Spleen (tissue), 11 donors: ENCODE measurements around the gene ANKRD36B. TPM values are rescaled to one million over a fixed set of nuclear protein-coding genes. Genes with fewer than 3 reads are reported as not detected.
"Not testable (repeated sequence)": the region's sequence is repeated elsewhere in the genome, so short reads cannot be mapped to it uniquely, and the experiment has no call there.

Experiments
- DNase-seq: peaks from one replicate; pipeline ENCODE4 v3.0.0-alpha.2; 2020
- H3K27ac ChIP-seq, 8 donors: fragments of 200-600 bp; sonication (generic) in 7 of 8; 1 replicate in 4 of 8; 2 replicates in 4 of 8; pipeline versions ENCODE4 v1.5.0 to v1.8.0; 2016 to 2021; ENCODE audit warnings: inconsistent platforms in 4 of 8, mild to moderate bottlenecking in 4 of 8, moderate library complexity in 1 of 8
- H3K27me3 ChIP-seq, 7 donors: fragments of 200-600 bp; sonication (generic) in 6 of 7; replicated peaks in 1 of 7; 1 replicate in 4 of 7; 2 replicates in 3 of 7; pipeline versions ENCODE4 v1.5.0 to v1.8.0; 2016 to 2021; ENCODE audit warnings: inconsistent platforms in 3 of 7, mild to moderate bottlenecking in 1 of 7
- H3K36me3 ChIP-seq, 6 donors: fragments of 200-600 bp; sonication (generic) in 5 of 6; 1 replicate in 4 of 6; 2 replicates in 2 of 6; pipeline versions ENCODE4 v1.5.0 to v1.8.0; 2016 to 2021; ENCODE audit warnings: inconsistent platforms in 2 of 6
- H3K4me1 ChIP-seq, 6 donors: fragments of 200-600 bp; sonication (generic) in 5 of 6; 1 replicate in 3 of 6; 2 replicates in 3 of 6; pipeline versions ENCODE4 v1.5.0 to v1.8.0; 2016 to 2021; ENCODE audit warnings: inconsistent platforms in 3 of 6
- H3K4me3 ChIP-seq, 8 donors: fragments of 200-600 bp; sonication (generic) in 7 of 8; 1 replicate in 4 of 8; 2 replicates in 4 of 8; pipeline versions ENCODE4 v1.5.0 to v1.8.0; 2016 to 2021; ENCODE audit warnings: inconsistent platforms in 4 of 8, mild to moderate bottlenecking in 4 of 8, moderate library complexity in 2 of 8
- H3K9me3 ChIP-seq, 8 donors: fragments of 200-600 bp; sonication (generic) in 7 of 8; 1 replicate in 4 of 8; 2 replicates in 4 of 8; pipeline versions ENCODE4 v1.5.0 to v1.8.0; 2016 to 2021; ENCODE audit warnings: inconsistent platforms in 4 of 8
- CTCF ChIP-seq, 11 experiments: fragments of 200-600 bp in 7 of 11; fragments of 450-650 bp in 4 of 11; sonication (generic) in 4 of 11; IDR thresholded peaks in 8 of 11; conservative IDR thresholded peaks in 3 of 11; 1 replicate in 7 of 11; 2 replicates in 4 of 11; pipeline versions ENCODE4 v1.4.0 to v1.8.0; 2016 to 2021; ENCODE audit warnings: antibody characterized with exemption in 11 of 11, inconsistent platforms in 4 of 11, mild to moderate bottlenecking in 1 of 11
- POLR2AphosphoS5 ChIP-seq, 3 donors: sonication (generic); formaldehyde crosslinking; IDR thresholded peaks; one replicate each; pipeline ENCODE4 v1.5.1; 2017; ENCODE audit warnings: antibody characterized with exemption in 3 of 3
- WGBS, 5 donors: extraction: QIAGEN DNeasy Blood & Tissue Kit in 3 of 5; methylation state at CpG; one replicate each; pipeline versions ENCODE4 v1.1.5 to v1.1.7; 2013 to 2018; 5-methylcytosine and 5-hydroxymethylcytosine counted together
- intact Hi-C: fragments of 100-400 bp; cut with DNase I; formaldehyde crosslinking; loops from one replicate; pipeline ENCODE4 v1.15.0; 2023; ENCODE audit warnings: low total_unique reads
- polyA plus RNA-seq, 3 donors: library from polyadenylated mRNA; stranded (reverse); fragments of 200-250 nt; gene quantifications; one replicate each; pipeline ENCODE4 v1.2.1, GENCODE V29; 2013
- total RNA-seq, 7 donors: library from RNA; depleted of rRNA in 3 of 7; stranded (reverse); fragments of >200 nt in 3 of 7; fragmentation: NEBNext Ultra II Directional in 4 of 7; extraction: Animal tissue kit (Norgen Biotek cat#: 25700) in 4 of 7; gene quantifications; one replicate each; pipeline versions ENCODE4 v1.1.0 to v1.2.1, GENCODE V29; 2016 to 2021
- donor health status: healthy with polysubstance abuse.
- donor health status: DM: no; HTN: no; CAD: no; lungs with moderate emphysema.
- donor health status: DM: no; HTN: no; CAD: no.
- donor health status: Bipolar disorder and iron deficiency.
- donor health status: healthy.
- donor health status: DM: no; HTN: no; CAD: no.
- donor health status: DM: yes; HTN: yes; CAD: no.

ANKRD36B gene
- total and polyA plus RNA-seq, 10 donors = 11.2 to 109 (median 46.5) TPM

- H3K4me3 ChIP-seq = peak overlapping the region; percentile 48 to 82 (median 60)
- DNase-seq = peak; percentile 91
- intact Hi-C loops = loop anchor here (5.0 kb wide), 1 partner anchor 107 kb away; no protein-coding TSS in a partner anchor
- H3K27ac ChIP-seq = peak overlapping the region; percentile 75 to 97 (median 91)
- peak; percentile 20 to 49 (median 26) for TF ChIP-seq POLR2AphosphoS5 (IDR thresholded peaks at IDR 0.05)
- peak; percentile 90 to 100 (median 95) for TF ChIP-seq CTCF (IDR thresholded peaks at IDR 0.05 in 8 of 11, conservative IDR thresholded peaks at IDR 0.05 in 3 of 11)
- not testable (repeated sequence) for H3K36me3 ChIP-seq, H3K9me3 ChIP-seq, H3K27me3 ChIP-seq
- 3 to 6% (median 4%) methylated on average over 22 to 33 of the region's 33 CpGs for WGBS, 5 donors
- H3K4me1 ChIP-seq = peaks cover 0 to 12% (median 3%) of the 10 kb centered on the region in 6 donors
Observed at GRCh38 chr2:97590515-97591394, 1.1 kb upstream of the ANKRD36B start.

GRCh38 chr2:97589257-97589597, 450 bp downstream of the ANKRD36B start:
- WGBS, 5 donors = 0 to 2% (median 0%) methylated on average over 2 to 11 of the region's 14 CpGs
- Histone ChIP-seq H3K4me1 (peaks cover 0 to 12% (median 3%) of the 10 kb centered on the region in 6 donors), H3K27ac (peak overlapping the region; percentile 68 to 97 (median 90)), H3K4me3 (peak overlapping the region; percentile 30 to 82 (median 60))
- H3K9me3 ChIP-seq, H3K27me3 ChIP-seq, intact Hi-C loops, H3K36me3 ChIP-seq: not testable (repeated sequence)
- DNase-seq = peak; percentile 73

- WGBS, 5 donors = 60 to 73% (median 65%) methylated on average over 3 of the region's 3 CpGs
- H3K36me3 ChIP-seq, H3K9me3 ChIP-seq, intact Hi-C loops, H3K4me3 ChIP-seq, DNase-seq, H3K27ac ChIP-seq, H3K4me1 ChIP-seq, H3K27me3 ChIP-seq: not testable (repeated sequence)
Observed at GRCh38 chr2:97565674-97566073, 24.0 kb downstream of the ANKRD36B start.

GRCh38 chr2:97552406-97552805, 37.3 kb downstream of the ANKRD36B start:
- H3K4me3 ChIP-seq, H3K27ac ChIP-seq, DNase-seq, H3K4me1 ChIP-seq, H3K27me3 ChIP-seq, H3K9me3 ChIP-seq, intact Hi-C loops: not testable (repeated sequence)
- 85 to 92% (median 91%) methylated on average over 3 of the region's 3 CpGs for WGBS, 5 donors
- peaks cover 0 to 91% (median 36%) of the 10 kb centered on the region in 6 donors for H3K36me3 ChIP-seq

- peaks cover 0 to 93% (median 34%) of the 10 kb centered on the region in 6 donors for H3K36me3 ChIP-seq
- 68 to 78% methylated on average over 1 of the region's 1 CpG; no CpG with 5 or more reads in 3 of the 5 donors for whole genome bisulfite sequencing, 5 donors
Observed at GRCh38 chr2:97550498-97550897, 39.2 kb downstream of the ANKRD36B start.

GRCh38 chr2:97549058-97549457, 40.6 kb downstream of the ANKRD36B start:
- H3K4me3 ChIP-seq, H3K9me3 ChIP-seq, H3K4me1 ChIP-seq, H3K27ac ChIP-seq, DNase-seq, H3K27me3 ChIP-seq, intact Hi-C loops: not testable (repeated sequence)
- H3K36me3 ChIP-seq = peaks cover 0 to 93% (median 31%) of the 10 kb centered on the region in 6 donors
- 84 to 91% (median 86%) methylated on average over 5 of the region's 5 CpGs for WGBS, 5 donors

More at GRCh38 chr2:97550498-97550897, 39.2 kb downstream of the ANKRD36B start:
- H3K4me1 ChIP-seq, intact Hi-C loops, H3K4me3 ChIP-seq, H3K9me3 ChIP-seq, DNase-seq, H3K27ac ChIP-seq, H3K27me3 ChIP-seq: not testable (repeated sequence)

- H3K9me3 ChIP-seq, intact Hi-C loops: not testable (repeated sequence)
Observed at GRCh38 chr2:97548536-97548935, 41.1 kb downstream of the ANKRD36B start.

More at GRCh38 chr2:97548536-97548935, 41.1 kb downstream of the ANKRD36B start:
- not testable (repeated sequence) for H3K27ac ChIP-seq, DNase-seq, H3K4me1 ChIP-seq, H3K4me3 ChIP-seq, H3K27me3 ChIP-seq
- H3K36me3 ChIP-seq = peaks cover 0 to 90% (median 29%) of the 10 kb centered on the region in 6 donors
